ENCODE measurements around the gene SLC38A9. TPM values are rescaled to one million over a fixed set of nuclear protein-coding genes. Genes with fewer than 3 reads are reported as not detected.

The SLC38A9 gene
- total and polyA plus RNA-seq, 2 of the 8 experiments (the other 6 are each of a cell fraction or from before 2014, with no cell fraction given): 29.2 to 43.7 TPM

GRCh38 chr5:55599148-55600050, 112.7 kb downstream of the SLC38A9 start:
- H3K79me2 ChIP-seq (ENCODE audit: control insufficient read depth in 1 of 2, insufficient read depth in 2 of 2, low read length in 2 of 2): no peaks in the 10 kb centered on the region
- POLR2A ChIA-PET (ENCODE audit: partially characterized antibody): no interaction called here
- no peaks in the 10 kb centered on the region for H3K36me3 ChIP-seq (ENCODE audit: control insufficient read depth in 2 of 4, insufficient read depth in 4 of 4, low read length in 3 of 4)
- H2AK5ac ChIP-seq (ENCODE audit: low read depth, low read length): no peak overlapping the region
- FAIRE-seq: no peak
- H3K4ac ChIP-seq (replicated peaks; ENCODE audit: insufficient read length, low read depth, low read length): no peak overlapping the region
- H2BK15ac ChIP-seq (ENCODE audit: low read length): 0 out of 2 replicates have a peak overlapping the region, but pooled peaks have one; percentile 1
- no peaks in the 10 kb centered on the region for H3K9me3 ChIP-seq (ENCODE audit: insufficient read depth in 2 of 2, low read depth in 1 of 2, low read length in 1 of 2)
- H3K4me1 ChIP-seq (replicated peaks in 1 of 4; ENCODE audit: control insufficient read depth in 3 of 4, insufficient read depth in 4 of 4, low read length in 3 of 4): peaks cover 0 to 6% (median 2%) of the 10 kb centered on the region in 4 experiments; a peak in 4 of 7 replicates
- no peak overlapping the region for H2BK120ac ChIP-seq (replicated peaks; ENCODE audit: low read depth, low read length)
- no peak overlapping the region for H3K9ac ChIP-seq (replicated peaks in 1 of 4; ENCODE audit: extremely low read depth in 1 of 4, low read depth in 3 of 4, low read length in 3 of 4)
- no peak overlapping the region for H3K18ac ChIP-seq (ENCODE audit: extremely low read depth, low read length)
- H3K27me3 ChIP-seq (replicated peaks in 1 of 4; ENCODE audit: control insufficient read depth in 3 of 4, extremely low read depth in 1 of 4, insufficient read depth in 3 of 4, low read length in 3 of 4): no peaks in the 10 kb centered on the region
- no peak overlapping the region for H3K27ac ChIP-seq (ENCODE audit: low read depth, low read length)
- H2BK12ac ChIP-seq (ENCODE audit: low read depth, low read length): 0 out of 2 replicates have a peak overlapping the region, but pooled peaks have one; percentile 55
- 89% methylated on average over 8 of the region's 8 CpGs; no CpG with 5 or more reads in 1 of the 2 experiments for WGBS, 2 experiments (ENCODE audit: extremely low coverage in 1 of 2, insufficient coverage in 1 of 2, insufficient read length in 1 of 2, insufficient replicate concordance in 2 of 2, low coverage in 1 of 2, low lambda C conversion rate in 2 of 2, missing lambda C conversion rate in 1 of 2)
- H2BK20ac ChIP-seq (ENCODE audit: low read length): no peak overlapping the region; the same call in 1 of the 2 replicates
- H4K91ac ChIP-seq (replicated peaks; ENCODE audit: insufficient read length, low read length): no peak overlapping the region
- no peak overlapping the region for H2AFZ ChIP-seq (ENCODE audit: low read length)
- no peak overlapping the region for H3K56ac ChIP-seq (replicated peaks; ENCODE audit: insufficient read length, low read depth, low read length)
- H4K20me1 ChIP-seq (replicated peaks in 1 of 2; ENCODE audit: control insufficient read depth in 1 of 2, insufficient read depth in 2 of 2, low read length in 2 of 2): no peaks in the 10 kb centered on the region
- no peak overlapping the region for H2BK5ac ChIP-seq (ENCODE audit: low read depth, low read length)
- H4K5ac ChIP-seq (ENCODE audit: insufficient read length, low read depth, low read length): no peak overlapping the region
- CTCF ChIA-PET (ENCODE audit: partially characterized antibody): interaction anchor here (1.0 kb wide), 1 partner anchor 92 kb away, joined by 3 read pairs; no protein-coding TSS in a partner anchor
- no peak overlapping the region for H3K14ac ChIP-seq (ENCODE audit: insufficient read length)
- no peak overlapping the region for H3K4me3 ChIP-seq (ENCODE audit: extremely low read depth in 1 of 4, insufficient read depth in 2 of 4, low read depth in 3 of 4, low read length in 4 of 4)
- H3K4me2 ChIP-seq (ENCODE audit: insufficient read depth in 1 of 2, low read depth in 2 of 2, low read length in 2 of 2): no peak overlapping the region
- H3K79me1 ChIP-seq (ENCODE audit: low read depth, low read length): no peaks in the 10 kb centered on the region
- H4K8ac ChIP-seq (ENCODE audit: extremely low read depth, insufficient read depth, low read length): no peak overlapping the region
- peak in 1 of 2 experiments; percentile 30 for DNase-seq (ENCODE audit: low read depth in 1 of 2, low spot score in 2 of 2)
- H3K23ac ChIP-seq (ENCODE audit: insufficient read length): no peak overlapping the region
- H3K23me2 ChIP-seq (ENCODE audit: low read depth, low read length): no peaks in the 10 kb centered on the region
- TF ChIP-seq RAD21 (IDR thresholded peaks at IDR 0.05 in 1 of 2, conservative IDR thresholded peaks at IDR 0.05 in 1 of 2; ENCODE audit: low read depth in 2 of 2, low read length in 2 of 2) (no peak), SP2 (IDR thresholded peaks at IDR 0.05; ENCODE audit: low read length) (no peak), ZNF274 (IDR thresholded peaks at IDR 0.05; ENCODE audit: borderline replicate concordance, extremely low read depth, low read length) (no peak), POLR2A (IDR thresholded peaks at IDR 0.05; ENCODE audit: control extremely low read depth in 1 of 2, low read depth in 2 of 2, low read length in 2 of 2) (no peak), CHD1 (IDR thresholded peaks at IDR 0.05; ENCODE audit: low read depth, low read length) (no peak), ATF3 (IDR thresholded peaks at IDR 0.05; ENCODE audit: insufficient read depth, low read depth, low read length) (no peak), SP4 (IDR thresholded peaks at IDR 0.05; ENCODE audit: low read length) (no peak), SIX5 (IDR thresholded peaks at IDR 0.05; ENCODE audit: low read depth, low read length) (no peak), SIRT6 (IDR thresholded peaks at IDR 0.05; ENCODE audit: low read length) (no peak), KDM5A (IDR thresholded peaks at IDR 0.05; ENCODE audit: low read length) (no peak), BCL11A (IDR thresholded peaks at IDR 0.05; ENCODE audit: low read depth in 2 of 2, low read length in 2 of 2) (no peak), BRCA1 (IDR thresholded peaks at IDR 0.05; ENCODE audit: low read depth, low read length) (no peak), TEAD4 (IDR thresholded peaks at IDR 0.05; ENCODE audit: low read depth, low read length) (no peak)

Data from H1 (cell line).